NB4 (cell line): Measurements from ENCODE around the gene GRM1.

Experiments
- CTCF ChIP-seq: IDR thresholded peaks from one replicate; pipeline ENCODE4 v1.5.1; 2012; ENCODE audit warnings: low read depth, low read length
- MAX ChIP-seq: IDR thresholded peaks from 2 replicates; pipeline ENCODE4 v1.6.1; 2011; ENCODE audit warnings: low read depth, low read length
- MYC ChIP-seq: IDR thresholded peaks from 2 replicates; pipeline ENCODE4 v1.6.1; 2011; ENCODE audit warnings: low read depth, low read length
- POLR2A ChIP-seq: IDR thresholded peaks from 2 replicates; pipeline ENCODE4 v1.6.1; 2011; ENCODE audit warnings: mild to moderate bottlenecking; ENCODE audit not compliant: insufficient read length; ENCODE audit errors: extremely low read depth

GRCh38 chr6:146191612-146192011 lies 162.8 kb downstream of the GRM1 start:
- TF ChIP-seq CTCF (no peak), POLR2A (no peak), MYC (no peak), MAX (no peak)
